ELR (cell line): ENCODE measurements around the gene SPATA12.

Experiments used
- DNase-seq: peaks from one replicate; pipeline ENCODE4 v3.0.0-alpha.2; 2015; ENCODE audit warnings: low read depth

Gene SPATA12

GRCh38 chr3:57052662-57053061, 7.8 kb upstream of the SPATA12 start:
- DNase-seq: no peak

DNA sequence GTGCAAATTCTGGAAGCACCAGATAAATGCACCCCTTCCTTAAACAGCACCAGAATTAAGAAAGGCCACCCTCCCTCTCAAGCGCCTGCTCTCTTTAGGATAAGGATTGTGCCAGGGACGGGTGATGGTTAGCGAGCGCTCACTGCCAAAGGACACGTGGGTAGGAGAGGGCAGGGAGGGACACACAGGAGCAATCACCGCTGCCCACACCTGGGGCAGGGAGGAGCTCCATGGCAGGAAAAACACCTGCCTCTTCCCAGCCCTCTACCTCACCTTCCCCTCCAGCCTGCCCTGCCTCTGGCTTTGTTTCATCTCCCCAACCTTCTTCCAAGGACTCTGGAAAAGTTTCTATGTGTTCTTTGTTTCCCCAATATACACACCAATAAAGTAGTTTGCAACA, 7.3 kb upstream of the SPATA12 start:
- DNase-seq: no peak

DNA sequence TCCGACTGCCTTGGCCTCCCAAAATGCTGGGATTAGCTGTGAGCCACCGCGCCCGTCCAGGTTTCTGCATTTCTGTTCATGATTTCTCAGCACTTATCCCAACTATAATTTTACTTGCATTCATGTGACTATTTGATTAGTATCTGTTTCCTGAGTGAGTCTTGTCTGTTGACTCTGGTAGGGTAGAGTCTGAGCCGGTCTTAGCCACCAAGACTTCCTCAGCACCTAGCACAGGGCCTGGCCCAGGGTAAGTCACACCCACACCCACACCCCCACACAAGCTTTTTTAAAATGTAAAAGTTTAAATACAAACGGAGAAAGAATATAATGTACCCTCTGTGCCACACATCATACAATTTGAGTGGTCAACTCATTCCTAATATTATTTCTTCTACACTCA, 3.1 kb upstream of the SPATA12 start:
- no peak for DNase-seq

GRCh38 chr3:57059411-57059810, 1.1 kb upstream of the SPATA12 start:
- peak; percentile 29 for DNase-seq

- DNase-seq: peak; percentile 37
These were observed 1.1 kb downstream of the SPATA12 start for GRCh38 chr3:57061556-57061955.

DNA sequence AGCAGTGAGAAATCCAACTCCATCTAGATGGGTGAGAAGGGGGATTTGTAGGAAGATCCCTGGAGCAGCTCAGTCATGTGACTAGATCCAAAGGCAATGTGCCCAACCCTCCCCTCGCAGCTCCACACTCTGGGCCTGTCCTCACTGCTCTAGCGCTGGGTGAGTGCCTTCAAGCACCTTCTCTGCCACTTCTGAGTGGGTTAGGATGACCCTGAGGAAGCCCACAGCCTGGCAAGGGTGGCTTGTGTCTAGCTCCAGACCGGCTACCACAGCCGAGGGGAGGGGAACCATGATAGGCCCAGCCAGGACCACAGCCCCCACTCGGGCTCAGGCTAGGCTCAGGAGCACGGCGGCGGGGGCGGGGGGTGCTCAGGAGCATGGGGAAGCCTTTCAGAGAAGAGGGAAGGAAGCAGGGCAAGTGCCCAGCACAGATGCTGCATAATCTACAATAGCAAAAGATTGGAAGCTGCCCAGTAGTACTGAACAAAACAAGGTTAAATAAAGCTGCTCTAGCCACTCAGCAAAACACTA, 1.7 kb downstream of the SPATA12 start:
- no peak for DNase-seq

DNA sequence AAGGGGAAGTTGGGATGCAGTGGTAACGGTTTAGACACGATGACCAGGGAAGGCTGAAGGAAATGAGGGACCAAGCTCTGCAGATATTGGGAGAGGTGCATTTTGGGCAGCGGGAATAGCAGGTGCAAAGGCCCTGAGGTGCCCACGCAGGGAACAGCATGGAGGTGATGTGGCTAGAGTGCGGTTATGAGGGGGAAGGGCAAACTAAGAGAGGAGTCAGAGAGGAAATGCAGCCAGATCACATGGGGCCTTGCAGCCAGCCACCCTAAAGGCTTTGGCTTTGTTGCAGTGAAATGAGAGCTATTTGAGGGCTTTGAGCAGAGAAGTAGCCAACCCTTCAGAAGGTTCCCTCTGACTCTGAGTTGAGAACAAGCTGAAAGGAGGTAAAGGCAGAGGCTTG, 2.6 kb downstream of the SPATA12 start:
- no peak for DNase-seq

- DNase-seq: no peak
These were observed 3.5 kb downstream of the SPATA12 start for GRCh38 chr3:57064001-57064400.

- no peak for DNase-seq
These were observed 4.1 kb downstream of the SPATA12 start for GRCh38 chr3:57064572-57064971.

DNA sequence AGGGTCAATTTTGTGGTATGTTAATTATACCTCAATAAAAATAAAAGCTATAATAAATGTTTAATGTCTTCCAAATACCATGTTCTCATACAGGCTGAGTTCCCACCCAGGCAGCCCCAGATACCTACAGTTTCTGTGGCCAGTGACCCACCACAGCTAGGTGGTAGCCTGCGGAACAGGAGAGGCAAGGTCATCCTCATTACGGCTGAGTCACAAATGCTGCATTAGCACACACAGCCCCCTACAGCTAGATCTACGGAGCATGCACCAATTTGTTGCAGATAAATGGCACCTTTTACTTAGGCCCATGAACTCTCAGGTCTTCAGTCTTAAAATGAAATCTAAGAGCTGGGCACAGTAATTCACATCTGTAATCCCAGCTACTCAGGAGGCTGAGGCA, 5.1 kb downstream of the SPATA12 start:
- DNase-seq: peak; percentile 16

GRCh38 chr3:57066471-57066870, 6.0 kb downstream of the SPATA12 start:
- DNase-seq: no peak

DNA sequence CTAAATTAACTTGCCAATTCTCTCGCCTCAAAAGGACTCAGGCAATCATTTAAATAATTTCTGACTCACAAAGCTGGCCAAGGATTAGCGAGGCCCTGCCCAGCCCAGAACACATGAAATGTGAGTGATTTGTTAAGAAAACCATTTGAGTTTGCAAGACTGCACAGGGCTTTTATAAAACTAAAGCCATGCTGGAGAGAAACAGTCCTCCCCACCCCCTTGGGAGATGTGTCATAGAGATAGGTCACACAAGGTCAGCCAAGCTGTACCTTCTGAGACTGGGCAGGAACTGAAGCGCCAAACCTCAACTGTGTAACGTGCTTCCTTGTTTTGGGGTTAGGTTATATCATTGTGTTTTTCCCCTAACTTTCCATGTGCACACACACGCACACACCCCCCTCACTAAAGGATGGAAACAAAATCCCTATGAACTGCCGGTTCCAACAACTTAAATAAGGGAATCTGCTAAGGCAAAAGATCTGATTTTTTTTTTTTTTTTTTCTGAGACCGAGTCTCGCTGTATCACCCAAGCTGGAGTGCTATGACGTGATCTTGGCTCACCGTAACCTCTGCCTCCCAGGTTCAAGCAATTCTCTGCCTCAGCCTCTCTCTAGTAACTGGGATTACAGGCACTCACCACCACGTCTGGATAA, 8.1 kb downstream of the SPATA12 start:
- peak; percentile 79 for DNase-seq

- DNase-seq: no peak
These were observed 9.0 kb downstream of the SPATA12 start for GRCh38 chr3:57069503-57069902.

DNA sequence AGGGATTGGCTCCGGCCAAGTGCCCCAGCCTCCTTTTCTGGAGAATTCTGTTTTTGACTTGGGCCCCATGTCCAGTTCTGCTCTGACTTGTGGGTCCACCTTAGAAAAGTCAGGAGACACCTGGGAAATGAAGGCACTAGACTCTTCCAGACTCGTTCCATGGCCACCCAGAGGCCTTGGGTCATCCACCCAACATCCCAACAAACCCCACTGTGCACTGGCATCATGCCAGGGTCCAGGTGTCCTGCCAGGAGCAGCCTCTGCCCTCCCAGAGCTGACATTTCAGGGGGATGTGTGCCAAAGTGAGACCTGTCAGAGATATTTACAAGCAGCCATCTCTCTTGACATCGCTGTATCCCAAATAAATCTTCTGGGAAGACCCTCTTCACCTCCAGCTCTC, 13.2 kb downstream of the SPATA12 start:
- DNase-seq: no peak

DNA sequence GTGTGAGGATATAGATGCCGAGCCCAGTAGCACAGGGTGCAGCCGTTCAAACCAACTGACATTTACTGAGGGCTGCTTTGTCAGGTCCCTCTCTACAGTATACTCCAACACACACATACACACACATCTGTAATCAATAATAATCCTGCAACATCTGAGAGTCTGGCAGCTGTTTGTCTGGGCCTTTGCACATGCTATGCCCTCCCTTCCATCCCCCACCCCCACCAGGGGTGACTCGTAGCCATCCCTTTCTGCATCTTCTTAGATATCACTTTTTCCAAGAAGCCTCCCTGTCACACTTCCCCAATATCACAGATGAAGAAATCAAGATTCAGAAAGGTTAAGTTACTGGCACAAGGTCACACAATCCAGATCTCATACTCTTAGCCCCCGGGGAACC, 13.7 kb downstream of the SPATA12 start:
- no peak for DNase-seq

- DNase-seq: no peak
These were observed 16.0 kb downstream of the SPATA12 start for GRCh38 chr3:57076422-57076951.

DNA sequence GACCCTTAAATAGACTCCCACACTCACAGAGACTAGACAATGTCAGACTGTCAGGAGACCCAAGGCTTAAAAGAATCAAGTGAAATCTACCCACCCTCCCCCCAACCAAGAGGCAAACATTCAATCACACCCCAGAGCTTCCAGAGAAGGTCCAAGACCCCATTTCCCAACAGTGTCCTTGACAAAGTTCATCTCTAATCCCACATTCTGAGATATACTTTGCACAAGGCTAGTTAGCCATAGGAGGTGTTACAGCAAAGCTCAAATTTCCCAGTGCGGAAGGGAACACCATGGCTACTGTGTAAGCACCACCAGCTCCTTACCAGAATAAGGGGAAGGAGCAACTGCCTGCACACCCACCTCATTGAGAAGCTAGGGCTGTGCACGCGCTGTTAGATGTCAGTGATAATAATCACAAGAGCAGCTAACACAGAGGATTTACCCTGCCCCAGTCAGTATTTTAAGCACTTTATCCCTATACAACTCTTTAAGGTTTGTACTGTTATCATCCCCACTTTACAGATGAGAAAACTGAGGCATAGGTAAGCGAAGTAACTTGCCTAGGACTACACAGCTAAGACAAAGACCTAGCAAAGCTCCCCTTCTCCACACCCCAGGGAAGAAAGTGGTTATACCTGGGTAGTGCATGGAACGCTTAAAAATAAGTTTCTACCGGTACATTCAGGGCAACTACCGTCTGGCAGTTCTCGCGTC, 17.3 kb downstream of the SPATA12 start:
- DNase-seq: no peak

DNA sequence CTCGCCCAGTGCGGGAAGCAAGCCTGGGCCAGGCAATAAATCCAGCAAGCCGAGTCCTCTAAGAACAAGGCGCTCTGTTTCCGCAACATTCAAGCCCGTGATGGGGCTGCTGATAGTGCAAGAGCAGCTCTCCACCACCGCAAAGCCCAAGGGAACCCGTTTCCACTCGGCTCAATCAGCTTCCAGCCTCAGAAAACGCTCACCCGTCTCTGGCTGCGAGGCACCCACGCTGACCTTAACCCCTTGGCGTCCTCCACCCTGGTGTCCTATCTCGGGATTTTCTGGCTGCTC, 17.8 kb downstream of the SPATA12 start:
- peak; percentile 27 for DNase-seq

GRCh38 chr3:57078635-57079473, 18.4 kb downstream of the SPATA12 start:
- peak; percentile 44 for DNase-seq

- no peak for DNase-seq
These were observed 19.0 kb downstream of the SPATA12 start for GRCh38 chr3:57079474-57079831.

- no peak for DNase-seq
These were observed 19.7 kb downstream of the SPATA12 start for GRCh38 chr3:57080171-57080570.

DNA sequence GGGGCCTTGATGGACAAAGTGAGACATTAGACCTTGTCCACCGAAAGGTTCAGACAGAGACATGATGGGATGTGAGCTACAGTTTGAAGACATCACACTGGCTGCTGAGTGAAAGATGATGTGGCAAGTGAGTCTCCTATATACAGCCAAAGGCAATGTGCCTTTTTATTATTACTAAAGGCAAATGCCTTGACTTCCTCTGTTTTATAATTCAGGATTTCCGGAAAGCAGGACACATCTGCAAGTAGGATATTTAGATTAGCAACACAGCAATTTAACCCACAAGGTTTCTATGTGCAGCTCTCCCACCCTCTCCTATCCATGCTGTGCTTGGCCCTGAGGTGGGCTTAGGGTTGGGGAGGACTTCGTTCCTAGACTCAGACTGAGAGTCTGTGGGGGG, 20.7 kb downstream of the SPATA12 start:
- DNase-seq: no peak

- no peak for DNase-seq
These were observed 22.0 kb downstream of the SPATA12 start for GRCh38 chr3:57082481-57082880.
